ENCODE results near the gene WHRN.

WHRN gene

DNA sequence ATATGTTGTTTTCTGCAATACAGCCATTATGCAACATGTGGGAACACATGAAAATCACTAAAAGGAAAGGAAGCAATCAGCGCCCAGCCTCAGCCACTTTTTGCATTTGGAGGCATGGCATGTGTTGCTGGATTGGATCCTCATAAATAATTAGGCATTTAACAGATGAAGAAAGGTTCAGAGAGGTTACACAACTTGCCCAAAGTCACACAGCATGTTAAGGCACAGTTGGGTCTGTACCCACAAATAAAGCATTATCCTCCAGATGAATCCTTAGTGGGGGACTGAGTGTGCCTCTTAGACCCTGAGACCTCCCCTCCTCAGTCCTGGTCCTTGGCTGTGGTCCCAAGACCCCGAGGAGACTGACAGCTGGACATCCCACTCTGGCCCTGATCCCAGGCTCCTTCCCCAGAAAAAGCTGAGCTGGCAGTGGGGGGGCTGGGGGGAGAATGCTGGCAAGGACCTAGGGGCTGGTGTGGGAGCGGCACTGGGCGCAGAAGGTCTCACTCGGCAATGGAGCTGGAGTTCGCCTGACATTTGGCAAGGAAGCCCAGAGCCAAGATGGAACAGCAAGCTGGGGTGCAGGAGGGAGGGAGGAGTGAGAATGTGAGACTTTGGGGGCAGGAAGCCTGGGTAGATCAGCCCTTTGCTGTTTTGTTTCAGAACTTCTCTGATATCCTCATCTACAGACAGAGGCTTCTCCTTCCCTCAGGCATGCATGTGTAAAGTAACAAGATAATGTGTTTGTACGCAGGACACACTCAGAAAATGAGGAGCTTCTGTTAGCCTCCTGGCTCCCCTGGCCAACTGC, 110.5 kb downstream of the WHRN start:
- no peak for DNase-seq

DNA sequence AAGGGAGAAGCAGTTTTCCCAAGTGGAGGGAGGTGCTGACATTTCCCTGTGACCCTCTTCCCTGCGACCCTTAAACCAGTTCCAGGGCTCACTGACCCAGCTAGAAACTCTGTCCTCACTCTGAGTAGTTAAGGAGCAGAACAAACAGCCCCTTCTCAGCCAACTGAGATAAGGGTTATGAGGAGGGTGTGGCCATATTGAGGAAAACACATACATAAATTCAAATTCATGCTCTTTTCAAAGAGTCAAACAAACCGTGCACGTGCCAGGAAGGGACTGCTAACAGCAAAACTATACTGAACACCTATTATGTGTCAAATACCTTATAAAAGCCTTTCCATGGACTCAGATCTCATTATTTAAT, 112.5 kb downstream of the WHRN start:
- no peak for DNase-seq

GRCh38 chr9:114390952-114391351, 114.3 kb downstream of the WHRN start:
- DNase-seq, result no peak

DNA sequence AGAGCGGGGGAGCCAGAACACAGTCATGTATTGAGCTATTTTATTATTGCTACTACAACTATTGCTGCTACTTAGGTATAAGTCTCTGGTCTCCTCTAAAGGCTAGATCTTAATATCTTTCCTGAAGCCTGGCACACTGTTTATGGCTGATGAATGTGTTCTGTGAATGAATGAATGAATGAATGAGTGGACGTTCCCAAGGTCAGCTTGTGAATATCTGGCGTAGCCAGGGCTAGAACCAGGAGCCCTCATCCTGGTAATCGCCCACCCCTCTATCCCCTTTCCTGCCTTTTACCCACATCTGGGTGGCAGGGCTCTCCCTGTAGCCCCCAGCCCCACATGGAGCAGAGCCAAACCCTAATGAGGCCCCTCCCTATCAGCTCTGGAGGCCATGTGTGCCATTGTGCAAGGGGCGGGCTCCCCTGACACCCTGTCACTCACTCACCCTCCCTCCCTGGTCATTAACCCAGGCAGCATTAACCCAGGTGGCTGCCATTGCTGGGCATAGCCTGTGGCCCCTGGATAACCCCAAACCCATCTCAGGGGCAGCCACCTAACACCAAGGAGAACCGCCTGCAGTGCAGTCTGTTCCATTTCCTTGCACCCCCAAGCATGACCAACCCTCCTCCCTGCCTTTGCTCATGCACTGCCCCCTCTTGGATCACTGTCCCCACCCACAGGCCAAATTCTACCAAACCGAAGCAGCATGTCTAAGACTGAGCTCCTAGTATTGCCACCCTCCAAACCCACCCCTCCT, 115.5 kb downstream of the WHRN start:
- peak; percentile 21 for DNase-seq

- no peak for DNase-seq
Observed at GRCh38 chr9:114388764-114389375, 116.4 kb downstream of the WHRN start.

GRCh38 chr9:114388357-114388682, 117.0 kb downstream of the WHRN start:
- DNase-seq, result no peak

- peak; percentile 31 for DNase-seq
Observed at GRCh38 chr9:114387680-114388356, 117.5 kb downstream of the WHRN start, which contains the start of gene AKNA. Gene AKNA (minus strand): TSS chr9:114387982. CDS start chr9:114381333, 6,649 bp downstream.

DNA sequence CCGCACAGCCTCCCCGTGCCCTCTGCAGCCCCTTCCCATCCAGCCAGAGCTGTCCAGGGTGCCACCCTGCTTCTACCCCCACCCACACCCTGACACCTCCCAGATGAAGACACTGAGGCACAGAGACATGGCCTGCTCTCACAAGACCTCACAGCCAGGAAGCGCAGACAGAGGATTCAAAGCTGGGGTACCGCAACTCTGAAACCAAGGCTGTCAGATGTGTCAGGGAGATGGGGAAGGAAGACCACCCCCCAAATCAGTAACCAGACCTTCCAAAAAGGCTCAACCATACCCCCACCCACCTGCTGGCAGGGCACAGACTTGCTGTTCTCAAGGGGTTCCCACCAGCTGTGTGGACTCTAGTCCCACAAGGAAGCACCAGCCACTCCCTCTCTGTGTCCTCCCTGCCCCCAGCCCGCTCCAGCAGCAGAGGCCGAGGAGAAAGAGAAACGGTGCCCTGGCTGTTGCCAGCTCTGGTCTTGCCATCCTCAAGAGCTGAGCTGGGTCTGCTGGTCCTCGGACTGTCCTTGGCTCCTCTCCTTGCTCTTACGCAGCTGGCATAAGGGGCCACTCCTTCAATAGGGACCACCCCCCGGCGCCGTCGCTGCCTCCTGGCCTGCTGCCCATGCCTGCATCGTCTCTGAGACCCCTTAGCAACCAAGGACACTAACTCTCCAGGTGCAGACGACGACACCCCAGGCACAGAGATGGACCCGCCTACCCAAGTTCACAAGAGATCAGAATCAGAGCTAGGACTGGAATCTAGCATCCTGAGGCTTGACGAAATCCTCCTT, 118.2 kb downstream of the WHRN start:
- DNase-seq, result no peak

DNA sequence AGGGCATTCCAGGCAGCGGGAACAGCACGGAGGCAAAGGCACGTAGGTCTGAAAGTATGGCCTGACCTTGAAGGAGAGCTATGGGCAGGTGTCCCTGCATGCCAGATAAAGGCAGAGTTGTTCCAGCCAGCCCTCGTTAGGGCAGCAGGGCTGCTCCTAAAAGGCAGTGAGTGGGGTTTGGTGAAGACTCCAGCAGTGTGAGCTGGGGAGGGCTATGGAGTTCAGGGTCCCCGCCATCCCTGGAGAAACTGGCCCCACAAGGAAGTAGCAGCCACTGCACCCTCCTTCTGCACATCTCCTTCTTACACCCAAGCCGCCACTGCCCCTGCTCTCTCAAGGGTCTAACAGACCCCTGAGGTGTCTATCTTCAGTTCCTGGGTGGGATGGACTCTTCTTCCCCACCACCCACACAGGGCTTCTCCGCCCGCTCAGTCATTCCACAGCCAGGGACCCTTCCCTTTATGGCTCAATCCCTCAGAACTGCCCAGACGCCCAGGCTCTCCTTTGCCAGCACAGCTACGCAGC, 118.8 kb downstream of the WHRN start:
- DNase-seq, result no peak

DNA sequence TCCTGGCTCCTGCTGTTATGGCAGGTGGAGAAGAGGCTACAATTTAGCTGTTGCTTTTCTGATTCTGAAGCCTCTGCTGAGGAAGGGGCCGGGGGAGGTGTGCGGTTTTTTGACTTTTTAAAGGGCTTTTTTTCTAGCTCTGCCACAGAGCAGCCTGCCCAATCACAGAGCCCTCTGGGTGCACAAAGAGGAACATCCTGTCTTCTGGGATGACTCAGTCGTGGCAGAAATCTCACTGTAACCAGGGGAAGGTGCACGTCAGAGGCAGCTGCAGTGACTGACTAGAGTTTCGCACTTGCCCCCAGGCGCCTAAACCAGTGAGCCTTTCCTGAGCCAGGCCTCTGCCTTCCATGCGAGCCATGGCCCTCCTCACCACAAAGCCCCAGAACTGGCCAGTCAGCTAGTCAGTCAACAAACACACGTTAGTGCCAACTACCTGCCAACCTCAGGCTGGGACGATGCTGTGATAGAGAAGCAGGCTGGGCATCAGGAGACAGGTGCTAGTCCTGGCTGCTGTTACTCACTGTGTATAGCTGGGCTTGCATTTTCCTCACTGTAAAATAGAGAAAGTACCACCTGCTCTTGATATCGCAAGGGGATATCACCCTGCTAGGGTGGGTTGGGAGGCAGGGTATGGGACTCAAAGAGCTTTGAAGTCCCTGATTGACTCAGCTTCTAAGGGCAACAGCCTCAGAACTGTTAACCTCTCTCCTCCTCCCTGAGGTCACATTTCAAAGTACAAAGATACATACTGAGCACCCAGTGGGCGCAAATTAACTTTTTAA, 119.7 kb downstream of the WHRN start:
- DNase-seq, result no peak

- DNase-seq, result no peak
Observed at GRCh38 chr9:114384836-114385396, 120.4 kb downstream of the WHRN start.

- no peak for DNase-seq
Observed at GRCh38 chr9:114384341-114384740, 120.9 kb downstream of the WHRN start.

- DNase-seq, result no peak
Observed at GRCh38 chr9:114383521-114384231, 121.6 kb downstream of the WHRN start.

DNA sequence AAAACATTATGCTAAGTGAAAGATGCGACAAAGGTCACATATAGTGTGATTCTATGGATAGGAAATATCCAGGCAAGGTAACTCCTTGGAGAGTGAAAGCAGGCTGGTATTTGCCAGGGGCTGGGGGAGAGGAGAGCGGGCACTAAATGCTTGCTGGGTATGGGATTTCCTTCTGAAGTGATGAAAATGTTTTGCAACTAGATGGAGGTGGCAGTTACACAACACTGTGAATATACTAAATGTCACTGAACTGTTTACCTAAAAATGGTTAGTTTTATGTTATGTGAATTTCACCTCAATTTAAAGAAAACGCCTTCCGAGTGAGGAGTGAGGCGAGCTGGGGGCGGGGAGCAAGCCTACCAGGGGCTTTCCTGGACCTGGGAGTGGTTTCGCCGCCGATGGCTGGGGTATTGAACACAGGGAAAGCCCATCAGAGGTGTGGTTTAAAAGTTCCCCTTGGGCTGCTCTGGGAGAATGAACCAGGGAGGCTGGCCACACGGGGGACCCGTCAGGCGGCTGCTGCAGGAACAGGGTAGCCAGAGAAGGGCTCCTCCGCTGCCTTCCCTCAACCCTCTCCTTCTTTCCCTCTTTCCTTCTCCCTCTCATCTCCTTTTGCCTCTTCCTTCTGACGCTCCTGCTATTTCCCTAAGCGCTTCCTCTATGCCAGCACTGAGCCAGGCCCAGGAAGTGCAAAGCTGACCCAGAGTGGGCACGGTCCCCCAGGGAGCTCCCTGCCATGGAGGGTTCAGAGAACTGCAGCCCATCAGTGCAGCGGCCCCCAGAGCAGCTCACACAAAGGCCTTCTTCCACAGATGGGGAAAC, 122.4 kb downstream of the WHRN start:
- DNase-seq, result no peak

- no peak for DNase-seq
Observed at GRCh38 chr9:114378883-114379282, 126.4 kb downstream of the WHRN start.

DNA sequence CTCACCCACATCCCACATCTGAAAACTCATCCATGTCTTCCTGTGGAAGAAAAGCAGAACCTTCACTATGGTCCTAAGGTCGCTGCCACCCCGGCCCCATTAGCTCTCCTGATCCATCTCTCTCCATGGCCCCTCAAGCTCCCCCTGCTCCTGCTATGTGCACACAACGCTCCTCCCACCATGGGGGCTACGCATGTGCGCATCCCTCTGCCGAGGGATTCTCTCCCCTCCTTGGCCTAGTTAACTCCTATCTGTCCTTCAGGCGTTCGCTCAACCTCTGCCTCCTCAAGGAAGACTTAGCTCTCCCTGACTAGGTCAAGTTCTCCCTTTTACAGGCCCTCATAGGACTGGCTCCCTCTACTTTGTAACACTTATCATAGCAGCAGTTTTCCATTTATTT, 127.3 kb downstream of the WHRN start:
- no peak for DNase-seq

DNA sequence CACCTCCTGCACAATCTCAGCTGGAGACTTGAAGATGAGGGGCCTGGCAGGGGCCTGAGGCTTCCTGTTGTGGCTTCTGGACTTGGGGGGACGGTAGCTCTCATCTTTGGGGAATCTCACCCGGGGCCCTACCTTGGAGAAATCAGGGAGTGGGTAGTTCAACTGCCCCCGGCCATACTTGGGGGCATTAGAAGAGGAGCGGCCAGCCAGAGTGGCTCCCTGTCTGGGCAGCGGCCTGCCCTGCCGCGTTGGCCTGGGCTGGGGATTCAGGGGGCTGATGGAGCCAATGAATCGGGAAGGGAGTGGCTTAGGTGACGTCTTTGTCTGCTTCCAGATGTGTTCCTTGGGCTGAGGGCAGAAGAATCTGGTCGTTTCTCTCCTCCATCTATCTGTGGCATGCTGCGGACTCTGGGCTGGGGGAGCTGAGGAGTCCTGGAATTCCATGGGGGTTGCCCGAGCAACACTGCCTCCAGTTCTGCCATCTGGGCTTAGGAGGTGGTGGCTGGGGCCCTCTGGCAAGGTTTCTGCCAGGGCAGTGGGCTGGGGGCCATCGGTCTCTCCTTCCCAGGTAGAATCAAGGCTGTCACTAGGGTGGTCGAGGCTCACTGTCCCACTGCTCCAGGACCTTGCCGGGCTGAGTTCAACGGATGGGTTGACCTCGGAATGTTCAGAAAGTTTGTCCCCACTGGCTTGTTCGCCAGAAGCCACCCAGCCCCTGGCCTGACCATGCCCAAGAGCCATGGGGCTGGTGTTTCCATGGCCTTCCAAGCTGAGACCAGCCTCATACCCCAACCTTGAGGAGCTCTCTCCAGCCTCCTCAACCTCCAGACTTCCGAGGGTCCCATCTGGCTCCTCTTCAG, 128.5 kb downstream of the WHRN start:
- DNase-seq, result no peak

GRCh38 chr9:114375386-114376175, 129.7 kb downstream of the WHRN start:
- no peak for DNase-seq

Measured in NCI-H524 treated with DMSO at 0.1 percent for 48 hours (cell line).